Liver (tissue), 9 donors: ENCODE results near the gene TBX5. TPM values are rescaled to one million over a fixed set of nuclear protein-coding genes. Genes with fewer than 3 reads are reported as not detected.

Source experiments
- DNase-seq: peaks from one replicate; pipeline ENCODE4 v3.0.0-alpha.2; 2017; ENCODE audit warnings: low spot score
- H3K27ac ChIP-seq, 2 donors: one replicate each; pipeline ENCODE4 v1.7.0; 2013; ENCODE audit warnings: inconsistent platforms in 2 of 2, low read length in 2 of 2, control low read depth in 1 of 2, low read depth in 1 of 2, mild to moderate bottlenecking in 1 of 2
- H3K27me3 ChIP-seq, 4 donors: one replicate each; pipeline versions ENCODE4 v1.6.1 to v1.7.0; 2013; ENCODE audit warnings: low read length in 3 of 4, inconsistent platforms in 1 of 4, mild to moderate bottlenecking in 1 of 4, moderate library complexity in 1 of 4; ENCODE audit not compliant: control insufficient read depth in 4 of 4, insufficient read depth in 4 of 4
- H3K36me3 ChIP-seq, 4 donors: one replicate each; pipeline versions ENCODE4 v1.6.1 to v1.7.0; 2013; ENCODE audit warnings: low read length in 3 of 4, mild to moderate bottlenecking in 3 of 4, low read depth in 1 of 4, moderate library complexity in 1 of 4; ENCODE audit not compliant: control insufficient read depth in 4 of 4, insufficient read depth in 3 of 4
- H3K4me1 ChIP-seq, 4 donors: one replicate each; pipeline versions ENCODE4 v1.6.1 to v1.7.0; 2013; ENCODE audit warnings: low read length in 3 of 4, mild to moderate bottlenecking in 3 of 4, moderate library complexity in 1 of 4; ENCODE audit not compliant: control insufficient read depth in 4 of 4, insufficient read depth in 4 of 4
- H3K4me3 ChIP-seq, 3 donors: one replicate each; pipeline versions ENCODE4 v1.6.1 to v1.7.0; 2013; ENCODE audit warnings: low read length in 3 of 3, control low read depth in 1 of 3, low read depth in 1 of 3, mild to moderate bottlenecking in 1 of 3
- H3K9ac ChIP-seq, 2 donors: one replicate each; pipeline ENCODE4 v1.7.0; 2013; ENCODE audit warnings: low read length in 2 of 2, mild to moderate bottlenecking in 2 of 2, moderate library complexity in 2 of 2, control low read depth in 1 of 2, low read depth in 1 of 2
- H3K9me3 ChIP-seq, 4 donors: one replicate each; pipeline versions ENCODE4 v1.6.1 to v1.7.0; 2013; ENCODE audit warnings: low read length in 3 of 4; ENCODE audit not compliant: control insufficient read depth in 4 of 4
- EGR1 ChIP-seq, 2 donors: IDR thresholded peaks; 2 replicates each; pipeline ENCODE4 v1.6.1; 2016 to 2018; ENCODE audit warnings: antibody characterized with exemption in 2 of 2, low read depth in 2 of 2
- FOXA1 ChIP-seq: IDR thresholded peaks from 2 replicates; pipeline ENCODE4 v1.6.1; 2016; ENCODE audit warnings: antibody characterized with exemption
- FOXA2 ChIP-seq: IDR thresholded peaks from 2 replicates; pipeline ENCODE4 v1.6.1; 2016; ENCODE audit warnings: antibody characterized with exemption
- GABPA ChIP-seq, 2 donors: IDR thresholded peaks in 1 of 2; conservative IDR thresholded peaks in 1 of 2; 2 replicates each; pipeline ENCODE4 v1.6.1; 2016; ENCODE audit warnings: antibody characterized with exemption in 2 of 2, mild to moderate bottlenecking in 1 of 2, moderate library complexity in 1 of 2
- HNF4A ChIP-seq, 2 donors: conservative IDR thresholded peaks; 2 replicates each; pipeline ENCODE4 v1.6.1; 2016; ENCODE audit warnings: antibody characterized with exemption in 2 of 2, mild to moderate bottlenecking in 2 of 2
- HNF4G ChIP-seq: IDR thresholded peaks from 2 replicates; pipeline ENCODE4 v1.6.1; 2016; ENCODE audit warnings: antibody characterized with exemption
- JUND ChIP-seq, 2 donors: IDR thresholded peaks; 2 replicates each; pipeline ENCODE4 v1.6.1; 2016; ENCODE audit warnings: antibody characterized with exemption in 2 of 2
- NR2F2 ChIP-seq: IDR thresholded peaks from 2 replicates; pipeline ENCODE4 v1.6.1; 2016; ENCODE audit warnings: antibody characterized with exemption
- RAD21 ChIP-seq, 2 donors: IDR thresholded peaks; 2 replicates each; pipeline ENCODE4 v1.6.1; 2016; ENCODE audit warnings: antibody characterized with exemption in 2 of 2, mild to moderate bottlenecking in 2 of 2
- RXRA ChIP-seq, 2 donors: IDR thresholded peaks; 2 replicates each; pipeline ENCODE4 v1.6.1; 2017 to 2018; ENCODE audit warnings: antibody characterized with exemption in 2 of 2, mild to moderate bottlenecking in 1 of 2
- TAF1 ChIP-seq: conservative IDR thresholded peaks from 2 replicates; pipeline ENCODE4 v1.6.1; 2016; ENCODE audit warnings: antibody characterized with exemption, mild to moderate bottlenecking
- YY1 ChIP-seq: IDR thresholded peaks from 2 replicates; pipeline ENCODE4 v1.6.1; 2016; ENCODE audit warnings: antibody characterized with exemption, mild to moderate bottlenecking
- WGBS: extraction: QIAGEN DNeasy Blood & Tissue Kit; methylation state at CpG from one replicate; pipeline ENCODE4 v1.1.7; 2013; 5-methylcytosine and 5-hydroxymethylcytosine counted together
- polyA plus RNA-seq, 2 donors: library from polyadenylated mRNA; stranded (reverse) in 1 of 2; unstranded in 1 of 2; fragments of 200-250 nt in 1 of 2; fragments of >200 nt in 1 of 2; fragmentation: Nextera tagmentation in 1 of 2; extraction: Ambion mirVana in 1 of 2; gene quantifications; one replicate each; pipeline versions ENCODE4 v1.2.1 to v1.2.3, GENCODE V29; 2013 to 2015
- total RNA-seq, 2 donors: library from RNA; depleted of rRNA; stranded (reverse); fragments of >200 nt; gene quantifications; one replicate each; pipeline ENCODE4 v1.2.3, GENCODE V29; 2014
- TF ChIP-seq, protein P1 (sequence below): fragments of 150-350 bp; IDR thresholded peaks from 2 replicates; pipeline ENCODE4 v1.5.1; 2017; ENCODE audit warnings: improper control_type of control experiment, low read depth, low read length; ENCODE audit not compliant: missing input control
- TF ChIP-seq, protein P2 (sequence below): IDR thresholded peaks from 2 replicates; pipeline ENCODE4 v1.6.1; 2016; ENCODE audit warnings: antibody characterized with exemption
- TF ChIP-seq, protein P3 (sequence below): IDR thresholded peaks from 2 replicates; pipeline ENCODE4 v1.6.1; 2016; ENCODE audit warnings: antibody characterized with exemption
- TF ChIP-seq, protein P4 (sequence below): IDR thresholded peaks from 2 replicates; pipeline ENCODE4 v1.6.1; 2016; ENCODE audit warnings: antibody characterized with exemption, mild to moderate bottlenecking
- TF ChIP-seq, protein P5 (sequence below): IDR thresholded peaks from 2 replicates; pipeline ENCODE4 v1.6.1; 2016; ENCODE audit warnings: antibody characterized with exemption
- donor health status: healthy.
- donor health status: healthy.
- donor health status: healthy.
- donor health status: healthy.
- donor health status: healthy.

TBX5 gene
- total and polyA plus RNA-seq, 4 donors: 0.03 TPM; not detected in 3

DNA sequence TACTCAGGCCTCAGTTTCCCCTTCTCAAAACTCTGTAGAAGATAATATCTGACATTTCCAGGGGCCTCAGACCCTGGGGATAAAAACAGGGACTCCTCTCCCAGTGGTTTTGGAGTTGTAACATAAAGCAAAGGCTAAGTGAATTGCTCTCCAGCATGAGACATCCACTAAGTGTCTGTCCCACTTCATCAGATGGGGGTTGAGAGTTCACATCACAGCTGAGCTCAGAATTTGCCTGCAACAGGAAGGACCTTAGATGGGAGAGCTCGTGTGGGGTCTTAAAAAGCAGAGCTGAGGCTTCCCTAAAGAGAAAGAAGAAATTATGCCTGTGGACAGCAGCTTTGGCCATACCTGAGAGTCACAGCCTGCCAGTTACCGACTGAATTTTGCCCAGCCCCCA, 61.1 kb downstream of the TBX5 start:
- H3K36me3 ChIP-seq: no peaks in the 10 kb centered on the region
- TF ChIP-seq TAF1 (no peak), HNF4G (no peak), HNF4A (conservative IDR thresholded peaks at IDR 0.05) (no peak), YY1 (no peak)
- TF ChIP-seq, protein P1, sequence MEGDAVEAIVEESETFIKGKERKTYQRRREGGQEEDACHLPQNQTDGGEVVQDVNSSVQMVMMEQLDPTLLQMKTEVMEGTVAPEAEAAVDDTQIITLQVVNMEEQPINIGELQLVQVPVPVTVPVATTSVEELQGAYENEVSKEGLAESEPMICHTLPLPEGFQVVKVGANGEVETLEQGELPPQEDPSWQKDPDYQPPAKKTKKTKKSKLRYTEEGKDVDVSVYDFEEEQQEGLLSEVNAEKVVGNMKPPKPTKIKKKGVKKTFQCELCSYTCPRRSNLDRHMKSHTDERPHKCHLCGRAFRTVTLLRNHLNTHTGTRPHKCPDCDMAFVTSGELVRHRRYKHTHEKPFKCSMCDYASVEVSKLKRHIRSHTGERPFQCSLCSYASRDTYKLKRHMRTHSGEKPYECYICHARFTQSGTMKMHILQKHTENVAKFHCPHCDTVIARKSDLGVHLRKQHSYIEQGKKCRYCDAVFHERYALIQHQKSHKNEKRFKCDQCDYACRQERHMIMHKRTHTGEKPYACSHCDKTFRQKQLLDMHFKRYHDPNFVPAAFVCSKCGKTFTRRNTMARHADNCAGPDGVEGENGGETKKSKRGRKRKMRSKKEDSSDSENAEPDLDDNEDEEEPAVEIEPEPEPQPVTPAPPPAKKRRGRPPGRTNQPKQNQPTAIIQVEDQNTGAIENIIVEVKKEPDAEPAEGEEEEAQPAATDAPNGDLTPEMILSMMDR: no peak
- TF ChIP-seq, protein P2, sequence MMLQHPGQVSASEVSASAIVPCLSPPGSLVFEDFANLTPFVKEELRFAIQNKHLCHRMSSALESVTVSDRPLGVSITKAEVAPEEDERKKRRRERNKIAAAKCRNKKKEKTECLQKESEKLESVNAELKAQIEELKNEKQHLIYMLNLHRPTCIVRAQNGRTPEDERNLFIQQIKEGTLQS: no peak
- TF ChIP-seq, protein P3, sequence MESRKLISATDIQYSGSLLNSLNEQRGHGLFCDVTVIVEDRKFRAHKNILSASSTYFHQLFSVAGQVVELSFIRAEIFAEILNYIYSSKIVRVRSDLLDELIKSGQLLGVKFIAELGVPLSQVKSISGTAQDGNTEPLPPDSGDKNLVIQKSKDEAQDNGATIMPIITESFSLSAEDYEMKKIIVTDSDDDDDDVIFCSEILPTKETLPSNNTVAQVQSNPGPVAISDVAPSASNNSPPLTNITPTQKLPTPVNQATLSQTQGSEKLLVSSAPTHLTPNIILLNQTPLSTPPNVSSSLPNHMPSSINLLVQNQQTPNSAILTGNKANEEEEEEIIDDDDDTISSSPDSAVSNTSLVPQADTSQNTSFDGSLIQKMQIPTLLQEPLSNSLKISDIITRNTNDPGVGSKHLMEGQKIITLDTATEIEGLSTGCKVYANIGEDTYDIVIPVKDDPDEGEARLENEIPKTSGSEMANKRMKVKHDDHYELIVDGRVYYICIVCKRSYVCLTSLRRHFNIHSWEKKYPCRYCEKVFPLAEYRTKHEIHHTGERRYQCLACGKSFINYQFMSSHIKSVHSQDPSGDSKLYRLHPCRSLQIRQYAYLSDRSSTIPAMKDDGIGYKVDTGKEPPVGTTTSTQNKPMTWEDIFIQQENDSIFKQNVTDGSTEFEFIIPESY: no peak
- DNase-seq: no peak

DNA sequence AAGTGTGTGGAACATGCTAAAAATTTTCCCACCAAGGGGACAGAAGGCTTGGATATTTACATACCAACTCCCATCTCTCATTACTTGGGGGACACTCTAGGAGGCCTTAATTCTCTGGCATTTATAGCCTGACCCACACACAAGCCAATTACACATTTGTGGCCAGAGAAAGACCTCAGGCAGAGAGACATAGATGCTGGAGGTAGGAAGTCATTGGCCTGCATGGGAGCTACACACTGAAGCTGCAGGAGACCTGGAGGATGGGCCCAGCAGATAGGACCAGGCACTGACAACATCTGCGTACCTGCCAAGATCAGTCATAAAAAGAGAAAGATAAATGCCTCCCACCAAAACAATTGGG, 61.7 kb downstream of the TBX5 start:
- peaks cover 0 to 7% (median 0%) of the 10 kb centered on the region in 4 donors for H3K9me3 ChIP-seq
- no peaks in the 10 kb centered on the region for H3K36me3 ChIP-seq
- no peak for DNase-seq
- H3K27me3 ChIP-seq: no peaks in the 10 kb centered on the region
- no peak for TF ChIP-seq TAF1
- TF ChIP-seq JUND (IDR thresholded peaks at IDR 0.05): no peak
- TF ChIP-seq, protein P3: no peak
- no peak for TF ChIP-seq FOXA1
- TF ChIP-seq, protein P4, sequence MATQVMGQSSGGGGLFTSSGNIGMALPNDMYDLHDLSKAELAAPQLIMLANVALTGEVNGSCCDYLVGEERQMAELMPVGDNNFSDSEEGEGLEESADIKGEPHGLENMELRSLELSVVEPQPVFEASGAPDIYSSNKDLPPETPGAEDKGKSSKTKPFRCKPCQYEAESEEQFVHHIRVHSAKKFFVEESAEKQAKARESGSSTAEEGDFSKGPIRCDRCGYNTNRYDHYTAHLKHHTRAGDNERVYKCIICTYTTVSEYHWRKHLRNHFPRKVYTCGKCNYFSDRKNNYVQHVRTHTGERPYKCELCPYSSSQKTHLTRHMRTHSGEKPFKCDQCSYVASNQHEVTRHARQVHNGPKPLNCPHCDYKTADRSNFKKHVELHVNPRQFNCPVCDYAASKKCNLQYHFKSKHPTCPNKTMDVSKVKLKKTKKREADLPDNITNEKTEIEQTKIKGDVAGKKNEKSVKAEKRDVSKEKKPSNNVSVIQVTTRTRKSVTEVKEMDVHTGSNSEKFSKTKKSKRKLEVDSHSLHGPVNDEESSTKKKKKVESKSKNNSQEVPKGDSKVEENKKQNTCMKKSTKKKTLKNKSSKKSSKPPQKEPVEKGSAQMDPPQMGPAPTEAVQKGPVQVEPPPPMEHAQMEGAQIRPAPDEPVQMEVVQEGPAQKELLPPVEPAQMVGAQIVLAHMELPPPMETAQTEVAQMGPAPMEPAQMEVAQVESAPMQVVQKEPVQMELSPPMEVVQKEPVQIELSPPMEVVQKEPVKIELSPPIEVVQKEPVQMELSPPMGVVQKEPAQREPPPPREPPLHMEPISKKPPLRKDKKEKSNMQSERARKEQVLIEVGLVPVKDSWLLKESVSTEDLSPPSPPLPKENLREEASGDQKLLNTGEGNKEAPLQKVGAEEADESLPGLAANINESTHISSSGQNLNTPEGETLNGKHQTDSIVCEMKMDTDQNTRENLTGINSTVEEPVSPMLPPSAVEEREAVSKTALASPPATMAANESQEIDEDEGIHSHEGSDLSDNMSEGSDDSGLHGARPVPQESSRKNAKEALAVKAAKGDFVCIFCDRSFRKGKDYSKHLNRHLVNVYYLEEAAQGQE: no peak
- no peak for TF ChIP-seq RXRA (IDR thresholded peaks at IDR 0.05)
- TF ChIP-seq FOXA2: no peak
- no peak for TF ChIP-seq HNF4G
- TF ChIP-seq, protein P5, sequence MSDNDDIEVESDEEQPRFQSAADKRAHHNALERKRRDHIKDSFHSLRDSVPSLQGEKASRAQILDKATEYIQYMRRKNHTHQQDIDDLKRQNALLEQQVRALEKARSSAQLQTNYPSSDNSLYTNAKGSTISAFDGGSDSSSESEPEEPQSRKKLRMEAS: no peak
- TF ChIP-seq, protein P1: no peak
- TF ChIP-seq, protein P2: no peak
- TF ChIP-seq EGR1 (IDR thresholded peaks at IDR 0.05; ENCODE audit: low read depth in 2 of 2): no peak
- TF ChIP-seq RAD21 (IDR thresholded peaks at IDR 0.05): no peak
- TF ChIP-seq GABPA (IDR thresholded peaks at IDR 0.05 in 1 of 2, conservative IDR thresholded peaks at IDR 0.05 in 1 of 2): no peak
- TF ChIP-seq NR2F2: no peak
- TF ChIP-seq HNF4A (conservative IDR thresholded peaks at IDR 0.05): no peak
- no peak overlapping the region for H3K4me3 ChIP-seq
- H3K27ac ChIP-seq: no peak overlapping the region
- no peak overlapping the region for H3K9ac ChIP-seq
- H3K4me1 ChIP-seq: no peaks in the 10 kb centered on the region
- WGBS: 91% methylated on average over 1 of the region's 1 CpG

More for the DNA sequence above, 61.1 kb downstream of the TBX5 start:
- Histone ChIP-seq H3K9me3 (peaks cover 0 to 7% (median 0%) of the 10 kb centered on the region in 4 donors), H3K4me1 (no peaks in the 10 kb centered on the region), H3K27me3 (no peaks in the 10 kb centered on the region), H3K4me3 (no peak overlapping the region), H3K9ac (no peak overlapping the region), H3K27ac (no peak overlapping the region)
- WGBS: 53% methylated on average over 2 of the region's 2 CpGs
